ENCODE results near the gene CREB3L2.

Gene CREB3L2

GRCh38 chr7:137961200-137962177 lies 40.4 kb downstream of the CREB3L2 start:
- no peak overlapping the region for H3K4me3 Mint-ChIP-seq
- peak; percentile 33 for DNase-seq
- H3K36me3 Mint-ChIP-seq (ENCODE audit: low read depth), result peaks cover 10% of the 10 kb centered on the region
- H3K27me3 Mint-ChIP-seq, result no peaks in the 10 kb centered on the region
- H3K27ac Mint-ChIP-seq, result peak overlapping the region; percentile 15
- peaks cover 22% of the 10 kb centered on the region for H3K4me1 Mint-ChIP-seq (ENCODE audit: low read depth)
- H3K9me3 Mint-ChIP-seq, result no peaks in the 10 kb centered on the region

- H3K36me3 Mint-ChIP-seq (ENCODE audit: low read depth), result peaks cover 10% of the 10 kb centered on the region
- no peak overlapping the region for H3K27ac Mint-ChIP-seq
- no peak overlapping the region for H3K4me3 Mint-ChIP-seq
- no peak for DNase-seq
- no peaks in the 10 kb centered on the region for H3K9me3 Mint-ChIP-seq
- H3K27me3 Mint-ChIP-seq, result no peaks in the 10 kb centered on the region
- peaks cover 16% of the 10 kb centered on the region for H3K4me1 Mint-ChIP-seq (ENCODE audit: low read depth)
Observed at GRCh38 chr7:137960020-137960419, 41.9 kb downstream of the CREB3L2 start.

GRCh38 chr7:137958470-137959431 lies 43.1 kb downstream of the CREB3L2 start:
- no peak for DNase-seq
- Mint-ChIP-seq H3K4me3 (no peak overlapping the region), H3K4me1 (ENCODE audit: low read depth) (peaks cover 17% of the 10 kb centered on the region), H3K27ac (no peak overlapping the region), H3K36me3 (ENCODE audit: low read depth) (peaks cover 12% of the 10 kb centered on the region), H3K9me3 (no peaks in the 10 kb centered on the region), H3K27me3 (no peaks in the 10 kb centered on the region)

- DNase-seq, result no peak
- Mint-ChIP-seq H3K27ac (no peak overlapping the region), H3K9me3 (no peaks in the 10 kb centered on the region), H3K36me3 (ENCODE audit: low read depth) (peaks cover 12% of the 10 kb centered on the region), H3K4me3 (no peak overlapping the region), H3K4me1 (ENCODE audit: low read depth) (peaks cover 17% of the 10 kb centered on the region), H3K27me3 (no peaks in the 10 kb centered on the region)
Observed at GRCh38 chr7:137957887-137958286, 44.0 kb downstream of the CREB3L2 start.

- no peak for DNase-seq
- no peak overlapping the region for H3K27ac Mint-ChIP-seq
- H3K27me3 Mint-ChIP-seq, result no peaks in the 10 kb centered on the region
- H3K36me3 Mint-ChIP-seq (ENCODE audit: low read depth), result peaks cover 12% of the 10 kb centered on the region
- H3K4me1 Mint-ChIP-seq (ENCODE audit: low read depth), result peaks cover 12% of the 10 kb centered on the region
- H3K4me3 Mint-ChIP-seq, result no peak overlapping the region
- no peaks in the 10 kb centered on the region for H3K9me3 Mint-ChIP-seq
Observed at GRCh38 chr7:137956591-137956990, 45.3 kb downstream of the CREB3L2 start.

GRCh38 chr7:137956183-137956582 lies 45.7 kb downstream of the CREB3L2 start:
- Mint-ChIP-seq H3K27ac (no peak overlapping the region), H3K9me3 (no peaks in the 10 kb centered on the region), H3K4me3 (no peak overlapping the region), H3K4me1 (ENCODE audit: low read depth) (peaks cover 8% of the 10 kb centered on the region), H3K27me3 (no peaks in the 10 kb centered on the region), H3K36me3 (ENCODE audit: low read depth) (peaks cover 12% of the 10 kb centered on the region)
- DNase-seq, result no peak

GRCh38 chr7:137954614-137955013 lies 47.3 kb downstream of the CREB3L2 start:
- H3K4me3 Mint-ChIP-seq, result no peak overlapping the region
- peaks cover 12% of the 10 kb centered on the region for H3K36me3 Mint-ChIP-seq (ENCODE audit: low read depth)
- no peak for DNase-seq
- no peaks in the 10 kb centered on the region for H3K27me3 Mint-ChIP-seq
- H3K27ac Mint-ChIP-seq, result no peak overlapping the region
- H3K9me3 Mint-ChIP-seq, result no peaks in the 10 kb centered on the region
- H3K4me1 Mint-ChIP-seq (ENCODE audit: low read depth), result peaks cover 17% of the 10 kb centered on the region

- Mint-ChIP-seq H3K4me3 (no peak overlapping the region), H3K27me3 (no peaks in the 10 kb centered on the region), H3K4me1 (ENCODE audit: low read depth) (peaks cover 17% of the 10 kb centered on the region), H3K27ac (no peak overlapping the region), H3K36me3 (ENCODE audit: low read depth) (peaks cover 10% of the 10 kb centered on the region), H3K9me3 (no peaks in the 10 kb centered on the region)
- no peak for DNase-seq
Observed at GRCh38 chr7:137953665-137954470, 48.0 kb downstream of the CREB3L2 start.

GRCh38 chr7:137953043-137953664 lies 48.7 kb downstream of the CREB3L2 start:
- no peak overlapping the region for H3K4me3 Mint-ChIP-seq
- no peaks in the 10 kb centered on the region for H3K9me3 Mint-ChIP-seq
- peaks cover 3% of the 10 kb centered on the region for H3K36me3 Mint-ChIP-seq (ENCODE audit: low read depth)
- no peak for DNase-seq
- no peaks in the 10 kb centered on the region for H3K27me3 Mint-ChIP-seq
- no peak overlapping the region for H3K27ac Mint-ChIP-seq
- peaks cover 17% of the 10 kb centered on the region for H3K4me1 Mint-ChIP-seq (ENCODE audit: low read depth)

- Mint-ChIP-seq H3K4me3 (no peak overlapping the region), H3K9me3 (no peaks in the 10 kb centered on the region), H3K4me1 (ENCODE audit: low read depth) (peaks cover 17% of the 10 kb centered on the region), H3K36me3 (ENCODE audit: low read depth) (peaks cover 3% of the 10 kb centered on the region), H3K27me3 (no peaks in the 10 kb centered on the region), H3K27ac (no peak overlapping the region)
- no peak for DNase-seq
Observed at GRCh38 chr7:137952426-137952805, 49.5 kb downstream of the CREB3L2 start.

GRCh38 chr7:137951700-137952425 lies 50.0 kb downstream of the CREB3L2 start:
- DNase-seq, result no peak
- no peaks in the 10 kb centered on the region for H3K9me3 Mint-ChIP-seq
- no peak overlapping the region for H3K27ac Mint-ChIP-seq
- H3K4me3 Mint-ChIP-seq, result no peak overlapping the region
- peaks cover 3% of the 10 kb centered on the region for H3K36me3 Mint-ChIP-seq (ENCODE audit: low read depth)
- H3K27me3 Mint-ChIP-seq, result no peaks in the 10 kb centered on the region
- peaks cover 17% of the 10 kb centered on the region for H3K4me1 Mint-ChIP-seq (ENCODE audit: low read depth)

GRCh38 chr7:137950967-137951366 lies 50.9 kb downstream of the CREB3L2 start:
- Mint-ChIP-seq H3K27me3 (no peaks in the 10 kb centered on the region), H3K4me1 (ENCODE audit: low read depth) (peaks cover 17% of the 10 kb centered on the region), H3K9me3 (no peaks in the 10 kb centered on the region), H3K36me3 (ENCODE audit: low read depth) (peaks cover 3% of the 10 kb centered on the region), H3K27ac (no peak overlapping the region), H3K4me3 (no peak overlapping the region)
- DNase-seq, result no peak

- no peak overlapping the region for H3K27ac Mint-ChIP-seq
Observed at GRCh38 chr7:137950263-137950621, 51.6 kb downstream of the CREB3L2 start.

More at GRCh38 chr7:137950263-137950621, 51.6 kb downstream of the CREB3L2 start:
- no peaks in the 10 kb centered on the region for H3K9me3 Mint-ChIP-seq
- no peak for DNase-seq
- no peaks in the 10 kb centered on the region for H3K27me3 Mint-ChIP-seq
- no peak overlapping the region for H3K4me3 Mint-ChIP-seq
- peaks cover 3% of the 10 kb centered on the region for H3K36me3 Mint-ChIP-seq (ENCODE audit: low read depth)
- peaks cover 17% of the 10 kb centered on the region for H3K4me1 Mint-ChIP-seq (ENCODE audit: low read depth)

Measured in activated T-cell treated with anti-CD3 and anti-CD28 coated beads, Interleukin-2, amount 50 U/mL, for 24 hours (primary cell).